ENCODE data around the gene IRAK3.
"Not testable (repeated sequence)": the region's sequence is repeated elsewhere in the genome, so short reads cannot be mapped to it uniquely, and the experiment has no call there.

Gene IRAK3

GRCh38 chr12:66174391-66175325, 14.4 kb upstream of the IRAK3 start:
- DNase-seq (ENCODE audit: low read depth): not testable (repeated sequence)

GRCh38 chr12:66176105-66176900, 12.7 kb upstream of the IRAK3 start:
- DNase-seq (ENCODE audit: low read depth): no peak

- DNase-seq (ENCODE audit: low read depth): no peak
These were observed 6.1 kb upstream of the IRAK3 start for GRCh38 chr12:66182956-66183355.

- not testable (repeated sequence) for DNase-seq (ENCODE audit: low read depth)
These were observed 4.2 kb upstream of the IRAK3 start for GRCh38 chr12:66184822-66185221.

- DNase-seq (ENCODE audit: low read depth): no peak
These were observed 2.0 kb upstream of the IRAK3 start for GRCh38 chr12:66187036-66187435.

- DNase-seq (ENCODE audit: low read depth): no peak
These were observed 1.2 kb upstream of the IRAK3 start for GRCh38 chr12:66187821-66188220.

- no peak for DNase-seq (ENCODE audit: low read depth)
These were observed 451 bp downstream of the IRAK3 start for GRCh38 chr12:66189486-66189843.

GRCh38 chr12:66189889-66190288, 875 bp downstream of the IRAK3 start:
- DNase-seq (ENCODE audit: low read depth): no peak

- DNase-seq (ENCODE audit: low read depth): no peak
These were observed 1.7 kb downstream of the IRAK3 start for GRCh38 chr12:66190519-66191370.

- DNase-seq (ENCODE audit: low read depth): no peak
These were observed 2.6 kb downstream of the IRAK3 start for GRCh38 chr12:66191547-66192126.

- no peak for DNase-seq (ENCODE audit: low read depth)
These were observed 5.1 kb downstream of the IRAK3 start for GRCh38 chr12:66194122-66194521.

GRCh38 chr12:66195242-66195641, 6.2 kb downstream of the IRAK3 start:
- DNase-seq (ENCODE audit: low read depth): no peak

- DNase-seq (ENCODE audit: low read depth): no peak
These were observed 7.8 kb downstream of the IRAK3 start for GRCh38 chr12:66196806-66197205.

- no peak for DNase-seq (ENCODE audit: low read depth)
These were observed 8.5 kb downstream of the IRAK3 start for GRCh38 chr12:66197495-66197921.

- no peak for DNase-seq (ENCODE audit: low read depth)
These were observed 10.1 kb downstream of the IRAK3 start for GRCh38 chr12:66199141-66199540.

GRCh38 chr12:66199831-66200509, 11.0 kb downstream of the IRAK3 start:
- DNase-seq (ENCODE audit: low read depth): no peak

GRCh38 chr12:66203820-66204219, 14.8 kb downstream of the IRAK3 start:
- DNase-seq (ENCODE audit: low read depth): no peak

- DNase-seq (ENCODE audit: low read depth): no peak
These were observed 17.1 kb downstream of the IRAK3 start for GRCh38 chr12:66206141-66206540.

GRCh38 chr12:66210840-66211239, 21.8 kb downstream of the IRAK3 start:
- DNase-seq (ENCODE audit: low read depth): no peak

GRCh38 chr12:66211573-66211972, 22.6 kb downstream of the IRAK3 start:
- not testable (repeated sequence) for DNase-seq (ENCODE audit: low read depth)

- not testable (repeated sequence) for DNase-seq (ENCODE audit: low read depth)
These were observed 24.0 kb downstream of the IRAK3 start for GRCh38 chr12:66213011-66213410.

Data from activated T-cell treated with anti-CD3 and anti-CD28 coated beads for 1 hour (primary cell).